Omental fat pad (tissue), 4 donors: ENCODE data around the gene PPM1A. TPM values are rescaled to one million over a fixed set of nuclear protein-coding genes. Genes with fewer than 3 reads are reported as not detected.

Source experiments
- ATAC-seq: fragments of 150-250 bp; one replicate; pipeline ENCODE4 v1.9.1; 2016; ENCODE audit warnings: mild to moderate bottlenecking, moderate library complexity; ENCODE audit not compliant: low FRiP score
- DNase-seq: peaks from one replicate; pipeline ENCODE4 v3.0.0-alpha.2; 2019; ENCODE audit warnings: low spot score
- total RNA-seq, 4 donors: library from RNA; depleted of rRNA; stranded (reverse); fragments of >200 nt; gene quantifications; one replicate each; pipeline ENCODE4 v1.1.0, GENCODE V29; 2016
- TF ChIP-seq, protein P1 (sequence below), 3 donors: fragments of 450-650 bp; IDR thresholded peaks; one replicate each; pipeline ENCODE4 v1.5.1; 2016 to 2017; ENCODE audit warnings: antibody characterized with exemption in 3 of 3, mild to moderate bottlenecking in 3 of 3, moderate library complexity in 2 of 3

PPM1A gene
- total RNA-seq, 4 donors from 2014 or later: 37.2 to 53.8 (median 38.9) TPM

DNA sequence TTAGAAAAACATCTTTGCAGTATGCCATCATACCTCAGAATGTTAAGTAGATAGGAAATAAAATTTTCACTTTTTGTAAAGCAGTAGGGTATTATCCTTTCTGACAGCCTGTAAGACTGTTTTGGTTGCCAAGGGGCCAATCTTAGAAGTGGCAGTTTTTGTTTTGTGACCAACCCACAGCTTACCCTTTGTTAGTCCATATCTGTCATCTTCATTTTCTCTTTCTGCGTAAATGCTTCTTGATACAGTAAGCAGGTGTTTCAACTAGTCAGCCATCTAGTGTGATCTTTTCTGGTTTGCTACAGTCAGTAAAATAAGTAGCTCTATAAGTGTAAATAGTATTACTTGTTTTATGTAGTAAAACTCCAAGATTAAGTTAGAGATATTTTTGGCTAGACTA is 8.8 kb downstream of the PPM1A start:
- TF ChIP-seq, protein P1, sequence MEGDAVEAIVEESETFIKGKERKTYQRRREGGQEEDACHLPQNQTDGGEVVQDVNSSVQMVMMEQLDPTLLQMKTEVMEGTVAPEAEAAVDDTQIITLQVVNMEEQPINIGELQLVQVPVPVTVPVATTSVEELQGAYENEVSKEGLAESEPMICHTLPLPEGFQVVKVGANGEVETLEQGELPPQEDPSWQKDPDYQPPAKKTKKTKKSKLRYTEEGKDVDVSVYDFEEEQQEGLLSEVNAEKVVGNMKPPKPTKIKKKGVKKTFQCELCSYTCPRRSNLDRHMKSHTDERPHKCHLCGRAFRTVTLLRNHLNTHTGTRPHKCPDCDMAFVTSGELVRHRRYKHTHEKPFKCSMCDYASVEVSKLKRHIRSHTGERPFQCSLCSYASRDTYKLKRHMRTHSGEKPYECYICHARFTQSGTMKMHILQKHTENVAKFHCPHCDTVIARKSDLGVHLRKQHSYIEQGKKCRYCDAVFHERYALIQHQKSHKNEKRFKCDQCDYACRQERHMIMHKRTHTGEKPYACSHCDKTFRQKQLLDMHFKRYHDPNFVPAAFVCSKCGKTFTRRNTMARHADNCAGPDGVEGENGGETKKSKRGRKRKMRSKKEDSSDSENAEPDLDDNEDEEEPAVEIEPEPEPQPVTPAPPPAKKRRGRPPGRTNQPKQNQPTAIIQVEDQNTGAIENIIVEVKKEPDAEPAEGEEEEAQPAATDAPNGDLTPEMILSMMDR (IDR thresholded peaks at IDR 0.05): no peak
- no peak for ATAC-seq
- no peak for DNase-seq

DNA sequence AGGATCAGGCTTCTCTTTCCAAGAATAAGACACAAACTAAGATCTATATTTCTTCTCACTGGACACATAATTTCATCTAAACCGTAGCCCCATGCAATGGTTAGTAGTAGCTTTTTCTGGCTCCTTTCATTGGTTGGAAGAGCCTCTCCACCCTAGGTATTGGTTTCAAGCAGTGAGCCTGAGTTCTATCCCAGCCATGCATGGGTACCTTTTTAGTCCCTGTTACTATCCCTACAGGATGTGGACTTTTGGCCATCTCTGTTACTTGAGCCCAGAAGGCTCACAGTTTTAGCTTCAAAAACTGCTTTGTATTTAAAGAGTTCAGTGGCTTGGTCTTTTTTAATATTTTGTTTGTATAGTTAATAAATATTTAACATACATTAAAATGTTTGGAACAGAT is 16.1 kb downstream of the PPM1A start:
- DNase-seq: no peak
- TF ChIP-seq, protein P1 (IDR thresholded peaks at IDR 0.05): no peak
- ATAC-seq: no peak

DNA sequence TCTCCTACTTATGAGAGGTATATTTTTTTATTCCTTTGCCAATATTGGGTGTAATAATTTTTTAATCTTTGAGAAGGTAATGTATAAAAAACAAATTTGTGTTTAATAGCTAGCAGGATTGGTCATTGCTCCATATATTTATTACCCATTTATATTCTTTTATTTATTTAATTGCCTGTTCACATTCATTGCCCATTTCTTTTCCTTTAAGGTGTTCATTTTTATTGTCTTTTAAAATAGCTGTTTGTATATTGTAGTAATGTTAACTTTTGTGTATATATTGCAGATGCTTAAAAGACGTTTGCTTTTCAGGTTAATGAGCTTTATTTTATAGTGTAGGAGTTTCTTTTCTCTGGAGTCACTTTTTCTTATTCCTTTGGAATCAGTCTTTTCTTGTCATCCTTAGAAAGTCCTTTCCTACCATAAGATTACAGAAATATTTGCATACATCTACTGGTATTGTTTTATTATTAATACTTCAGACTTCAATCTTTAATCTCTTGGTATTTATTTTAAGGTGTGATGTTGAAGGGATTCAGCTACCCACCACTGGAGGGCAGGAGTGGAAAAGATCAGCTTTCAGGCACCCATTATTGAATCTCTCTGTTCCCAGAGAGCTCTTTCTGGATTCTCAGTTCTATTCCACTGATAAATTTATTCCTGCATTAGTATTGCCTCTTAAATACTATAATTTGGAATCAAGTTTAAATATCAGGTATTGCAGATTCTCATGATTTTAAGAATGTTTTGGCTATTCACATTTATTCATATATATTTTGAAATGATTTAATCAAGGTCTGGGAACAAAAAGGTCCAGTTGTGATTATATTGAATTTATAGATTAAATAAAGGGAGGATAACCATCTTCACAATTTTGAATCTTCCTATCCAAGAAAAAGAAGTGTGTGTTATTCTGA is 17.3 kb downstream of the PPM1A start:
- DNase-seq: no peak
- no peak for ATAC-seq
- TF ChIP-seq, protein P1 (IDR thresholded peaks at IDR 0.05): no peak

DNA sequence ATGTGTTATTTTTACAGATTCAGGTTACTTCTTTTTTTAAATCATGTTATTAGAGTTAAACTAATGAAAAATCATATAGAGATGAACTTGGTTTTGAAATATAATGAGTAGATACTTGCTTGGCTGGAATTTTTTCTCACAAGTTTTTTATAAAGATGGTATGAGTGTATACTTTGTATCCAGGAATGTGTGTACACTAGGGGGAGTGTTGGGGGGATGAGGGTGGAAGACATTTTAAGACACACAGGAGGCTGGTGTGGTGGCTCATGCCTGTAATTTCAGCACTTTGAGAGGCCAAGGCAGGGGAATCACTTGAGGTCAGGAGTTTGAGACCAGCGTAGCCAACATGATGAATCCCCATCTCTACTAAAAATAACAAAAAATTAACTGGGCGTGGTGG is 23.2 kb downstream of the PPM1A start:
- no peak for DNase-seq
- no peak for ATAC-seq
- TF ChIP-seq, protein P1 (IDR thresholded peaks at IDR 0.05): no peak

DNA sequence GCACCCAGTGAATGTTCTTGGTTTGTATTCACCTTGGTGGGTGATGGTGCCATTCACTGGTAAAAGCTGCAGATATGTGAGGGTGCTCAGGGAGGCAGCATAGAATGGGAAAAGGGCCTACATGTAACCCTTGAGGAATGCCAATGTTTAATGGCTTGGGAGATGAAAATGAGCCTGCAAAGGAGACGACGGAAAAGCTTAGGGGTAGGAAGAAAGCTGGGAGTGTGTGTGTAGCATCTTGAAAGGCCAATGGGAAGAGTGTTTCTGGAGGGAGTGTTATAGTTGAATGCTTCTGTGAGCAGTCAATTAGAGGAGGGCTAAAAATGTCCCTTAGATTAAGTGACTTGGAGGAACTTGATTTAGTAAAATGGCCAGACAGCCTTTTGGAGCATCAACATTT is 24.9 kb downstream of the PPM1A start:
- DNase-seq (no peak), ATAC-seq (no peak)
- TF ChIP-seq, protein P1 (IDR thresholded peaks at IDR 0.05): no peak

DNA sequence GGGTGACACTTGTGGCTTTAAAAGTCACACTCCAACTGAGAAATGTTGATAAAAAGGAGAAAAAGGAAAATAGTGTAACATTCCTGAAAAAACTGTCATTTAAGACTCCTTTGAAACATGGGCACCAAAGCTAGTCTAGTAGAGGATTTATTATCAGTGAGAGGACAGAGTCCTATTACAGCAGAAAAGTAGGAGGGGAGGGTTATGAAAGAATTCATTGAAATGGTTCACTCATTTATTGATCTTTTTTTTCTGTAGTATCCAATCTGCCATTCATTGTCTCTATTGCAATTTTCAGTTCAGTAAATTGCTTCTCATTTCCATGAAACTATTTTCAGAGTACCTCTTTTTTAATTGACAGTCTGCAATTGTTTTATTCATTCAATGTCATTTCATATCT is 25.4 kb downstream of the PPM1A start:
- TF ChIP-seq, protein P1 (IDR thresholded peaks at IDR 0.05): no peak
- DNase-seq (no peak), ATAC-seq (no peak)

DNA sequence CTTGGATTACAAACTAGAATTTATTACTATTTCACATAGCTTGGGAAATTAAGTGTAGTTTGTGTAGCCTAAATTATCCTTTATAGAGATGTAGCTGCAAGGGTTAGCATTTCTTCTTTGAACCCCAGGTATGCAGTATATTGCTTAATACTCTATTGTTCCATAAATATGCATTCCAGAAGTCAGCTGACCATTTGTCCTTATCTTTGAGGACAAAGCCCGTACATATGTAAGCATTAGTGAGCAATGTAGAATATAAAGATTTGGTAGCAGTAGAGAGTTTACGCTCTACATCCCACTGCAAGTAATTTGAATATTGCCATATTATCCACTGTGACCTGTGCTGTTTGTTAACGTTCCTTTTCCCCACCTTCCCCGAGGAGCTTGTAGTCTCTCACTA is 26.9 kb downstream of the PPM1A start:
- TF ChIP-seq, protein P1 (IDR thresholded peaks at IDR 0.05): no peak
- no peak for ATAC-seq
- DNase-seq: no peak
